ENCODE measurements around the gene FBXL4.

Gene FBXL4

DNA sequence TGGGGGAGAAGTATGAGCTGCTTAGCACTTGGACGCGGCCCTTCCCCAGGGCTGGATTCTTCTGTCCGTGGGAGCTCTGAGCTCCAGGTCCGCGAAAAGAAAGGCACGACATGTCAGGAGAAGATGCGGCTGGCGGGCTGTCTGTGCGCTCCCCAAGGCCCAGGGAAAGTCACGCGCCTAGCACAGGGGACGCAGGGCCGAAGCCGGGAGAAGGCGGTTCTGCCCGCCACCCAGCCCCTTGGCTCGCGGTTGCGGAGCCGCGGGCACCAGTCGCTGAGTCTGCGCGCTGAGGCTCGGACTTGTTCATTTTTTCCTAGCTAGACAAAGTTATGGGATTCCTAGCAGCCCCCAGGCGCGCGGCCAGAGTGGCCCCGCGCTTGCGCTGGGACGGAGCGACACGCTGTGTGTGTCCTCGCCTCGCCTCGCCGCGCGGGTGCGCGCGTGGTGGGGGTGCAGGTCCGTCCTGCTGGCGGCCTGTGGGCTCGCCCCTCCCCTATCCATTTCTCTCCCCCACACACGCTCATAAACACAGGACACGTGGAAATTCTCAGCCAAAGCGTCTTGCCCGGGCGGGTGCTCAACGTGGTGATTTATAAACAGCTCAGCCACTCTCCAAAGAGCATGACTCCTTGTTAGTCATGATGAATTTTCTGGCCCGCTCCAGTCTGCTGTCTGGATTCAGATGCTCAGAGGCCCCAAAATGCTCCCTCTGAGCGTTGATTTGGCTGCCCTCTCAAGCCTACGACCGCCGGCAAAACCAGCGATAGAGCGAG is 115.3 kb downstream of the FBXL4 start:
- H3K4me3 ChIP-seq (ENCODE audit: low read length) = peak overlapping the region; percentile 54
- TF ChIP-seq, protein P1, sequence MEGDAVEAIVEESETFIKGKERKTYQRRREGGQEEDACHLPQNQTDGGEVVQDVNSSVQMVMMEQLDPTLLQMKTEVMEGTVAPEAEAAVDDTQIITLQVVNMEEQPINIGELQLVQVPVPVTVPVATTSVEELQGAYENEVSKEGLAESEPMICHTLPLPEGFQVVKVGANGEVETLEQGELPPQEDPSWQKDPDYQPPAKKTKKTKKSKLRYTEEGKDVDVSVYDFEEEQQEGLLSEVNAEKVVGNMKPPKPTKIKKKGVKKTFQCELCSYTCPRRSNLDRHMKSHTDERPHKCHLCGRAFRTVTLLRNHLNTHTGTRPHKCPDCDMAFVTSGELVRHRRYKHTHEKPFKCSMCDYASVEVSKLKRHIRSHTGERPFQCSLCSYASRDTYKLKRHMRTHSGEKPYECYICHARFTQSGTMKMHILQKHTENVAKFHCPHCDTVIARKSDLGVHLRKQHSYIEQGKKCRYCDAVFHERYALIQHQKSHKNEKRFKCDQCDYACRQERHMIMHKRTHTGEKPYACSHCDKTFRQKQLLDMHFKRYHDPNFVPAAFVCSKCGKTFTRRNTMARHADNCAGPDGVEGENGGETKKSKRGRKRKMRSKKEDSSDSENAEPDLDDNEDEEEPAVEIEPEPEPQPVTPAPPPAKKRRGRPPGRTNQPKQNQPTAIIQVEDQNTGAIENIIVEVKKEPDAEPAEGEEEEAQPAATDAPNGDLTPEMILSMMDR (conservative IDR thresholded peaks at IDR 0.05; ENCODE audit: low read length) = no peak
- peak; percentile 64 for DNase-seq (ENCODE audit: low read depth)

DNA sequence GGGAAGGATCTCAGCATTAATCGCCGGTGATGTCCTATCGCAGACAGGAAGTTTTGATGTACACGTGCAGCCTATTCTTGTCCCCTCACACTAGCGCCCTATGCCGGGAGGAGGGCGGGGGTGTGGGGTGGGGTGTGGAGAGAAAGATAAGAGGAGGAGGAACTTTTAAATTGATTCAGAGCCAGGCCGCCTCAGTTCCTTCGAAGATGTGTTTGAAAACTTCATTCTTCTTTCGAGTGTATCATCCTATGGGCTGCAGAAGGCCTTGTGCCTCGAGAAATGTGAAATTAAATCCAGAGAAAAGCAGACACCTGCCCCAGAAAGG is 115.8 kb downstream of the FBXL4 start:
- DNase-seq (ENCODE audit: low read depth) = no peak
- TF ChIP-seq, protein P1 (conservative IDR thresholded peaks at IDR 0.05; ENCODE audit: low read length) = no peak
- no peak overlapping the region for H3K4me3 ChIP-seq (ENCODE audit: low read length)

DNA sequence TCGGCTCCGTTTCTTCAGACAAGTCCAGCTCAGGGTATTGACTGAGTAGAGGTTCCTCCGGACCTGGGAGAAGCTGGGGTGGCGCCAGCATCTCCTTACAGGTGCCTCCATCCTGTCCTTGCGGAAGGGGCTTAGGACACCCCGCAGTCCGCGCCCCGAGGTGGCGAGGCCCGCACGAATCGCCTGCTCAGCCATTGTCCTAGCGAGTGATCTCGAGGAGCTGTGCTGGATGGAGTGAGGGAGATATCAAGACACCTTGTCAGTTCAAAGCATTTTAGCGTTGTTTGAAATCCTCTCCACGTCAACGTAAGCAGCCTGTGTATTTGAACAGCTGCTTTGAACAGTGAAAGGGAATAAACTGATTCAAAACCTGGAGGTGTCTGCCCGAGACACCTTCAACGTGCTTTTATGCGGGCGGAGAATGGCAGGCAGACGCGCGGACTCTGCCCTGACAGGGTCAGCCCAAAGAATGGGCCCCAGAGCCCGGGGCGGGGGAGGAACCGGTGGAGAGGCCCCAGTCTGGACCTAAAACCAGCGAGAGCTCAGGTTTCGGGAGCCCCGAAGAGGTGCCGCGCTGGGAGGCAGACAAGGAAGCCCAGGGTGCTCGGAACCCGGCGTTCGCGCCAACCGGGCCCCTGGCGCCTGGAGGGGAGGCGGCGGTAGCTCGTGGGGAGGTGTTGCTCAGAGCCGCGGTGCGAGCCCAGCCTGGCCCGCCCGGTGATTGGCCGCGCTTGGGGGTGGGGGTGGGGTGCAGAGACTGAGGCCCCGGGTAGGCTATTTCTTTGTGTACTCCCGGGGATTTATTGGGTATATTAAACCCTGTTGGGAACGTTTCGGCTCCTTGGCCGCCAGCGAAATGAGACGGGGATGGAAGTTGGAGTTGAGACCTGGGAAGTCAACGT is 116.4 kb downstream of the FBXL4 start:
- no peak overlapping the region for H3K4me3 ChIP-seq (ENCODE audit: low read length)
- TF ChIP-seq, protein P1 (conservative IDR thresholded peaks at IDR 0.05; ENCODE audit: low read length) = no peak
- DNase-seq (ENCODE audit: low read depth) = no peak

DNA sequence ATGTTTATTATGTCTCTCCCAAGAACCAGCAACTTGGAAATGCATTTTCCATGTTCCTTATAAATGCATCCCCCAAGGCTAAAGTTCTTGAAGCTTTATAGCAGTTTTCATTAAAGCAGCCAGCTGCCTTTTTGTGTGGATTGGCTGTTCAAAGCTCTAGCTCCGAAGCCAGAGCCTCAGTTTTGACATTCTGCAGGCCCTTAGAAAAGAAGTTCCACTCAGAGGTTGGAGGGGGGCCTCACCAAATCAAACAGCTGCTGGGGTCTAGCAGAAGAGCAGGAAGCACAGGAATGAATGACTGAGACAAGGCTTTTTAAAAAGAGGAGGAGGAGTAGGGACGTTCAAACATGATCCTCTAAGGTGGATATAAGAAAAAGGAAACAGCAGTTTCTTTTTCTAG is 117.6 kb downstream of the FBXL4 start:
- TF ChIP-seq, protein P1 (conservative IDR thresholded peaks at IDR 0.05; ENCODE audit: low read length) = no peak
- DNase-seq (ENCODE audit: low read depth) = no peak
- H3K4me3 ChIP-seq (ENCODE audit: low read length) = no peak overlapping the region

DNA sequence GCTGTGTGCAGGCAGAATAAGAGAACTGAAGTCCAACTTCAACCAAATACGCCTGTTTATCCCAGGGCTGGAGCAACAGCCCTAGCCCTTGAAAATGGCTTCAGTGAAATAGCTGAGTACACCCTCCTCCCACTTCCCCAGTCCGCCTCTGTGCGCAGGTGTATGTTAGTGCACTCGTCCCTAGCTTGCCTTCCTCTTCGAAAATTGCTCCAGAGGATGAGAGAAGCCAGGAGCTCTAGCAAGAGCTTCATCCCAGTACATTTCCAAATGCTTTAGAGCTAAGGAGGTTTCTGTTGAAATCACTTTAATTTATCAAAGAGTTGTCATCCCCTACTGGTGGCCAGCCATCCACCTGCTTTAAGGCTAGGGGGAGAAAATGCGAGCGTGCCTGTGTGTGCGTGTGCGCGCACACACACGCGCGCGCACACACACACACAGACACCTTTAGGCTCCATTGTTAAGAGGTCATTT is 118.8 kb downstream of the FBXL4 start:
- DNase-seq (ENCODE audit: low read depth) = no peak
- TF ChIP-seq, protein P1 (conservative IDR thresholded peaks at IDR 0.05; ENCODE audit: low read length) = no peak
- no peak overlapping the region for H3K4me3 ChIP-seq (ENCODE audit: low read length)

DNA sequence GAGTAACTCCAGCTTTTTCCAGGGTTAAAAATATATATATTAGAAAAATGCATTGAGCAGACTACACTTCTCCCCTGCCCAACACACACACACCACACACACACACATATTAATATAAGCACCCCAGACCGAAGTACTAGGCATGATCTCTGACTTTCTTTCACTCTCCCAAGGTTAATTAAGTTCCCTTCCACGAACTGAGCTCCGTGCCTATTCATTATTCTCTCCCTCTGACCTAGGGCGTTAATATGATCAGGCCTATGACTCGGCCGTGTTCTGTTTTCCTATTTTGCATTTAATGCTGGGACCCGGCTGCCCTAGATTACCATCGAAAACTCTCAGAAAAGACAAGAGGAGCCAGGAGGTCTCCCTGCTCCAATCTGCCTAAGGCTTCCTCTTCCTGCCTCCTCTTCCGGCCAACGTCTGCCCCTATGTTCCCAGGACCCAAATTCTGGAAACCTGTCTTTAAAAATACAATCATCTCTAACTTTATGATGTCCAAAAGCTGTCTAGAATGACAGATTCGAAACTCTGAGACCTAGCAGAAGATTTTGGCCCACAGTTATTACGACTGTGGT is 119.4 kb downstream of the FBXL4 start:
- DNase-seq (ENCODE audit: low read depth) = no peak

More for the DNA sequence above, 119.4 kb downstream of the FBXL4 start:
- no peak overlapping the region for H3K4me3 ChIP-seq (ENCODE audit: low read length)
- TF ChIP-seq, protein P1 (conservative IDR thresholded peaks at IDR 0.05; ENCODE audit: low read length) = no peak

Measured in AG10803 (cell line).